Activated CD4-positive, alpha-beta T cell treated with anti-CD3 and anti-CD28 coated beads, Interleukin-2, amount 10 ng/mL, durations not matched to agents 7 days and 5 days (primary cell): ENCODE results near the gene SERPINE2. TPM values are rescaled to one million over a fixed set of nuclear protein-coding genes. Genes with fewer than 3 reads are reported as not detected.
"Not testable (repeated sequence)": the region's sequence is repeated elsewhere in the genome, so short reads cannot be mapped to it uniquely, and the experiment has no call there.

ENCODE experiments used
- CTCF ChIA-PET: fragments of 350-600 bp; sonication (Branson Sonifier 250); formaldehyde crosslinking; loops from one replicate; lab custom pipeline; 2021; ENCODE audit warnings: antibody characterized with exemption; lab: Charles Lee
- POLR2A ChIA-PET: fragments of 350-600 bp; sonication (Branson Sonifier 250); formaldehyde crosslinking; loops from one replicate; lab custom pipeline; 2021; ENCODE audit warnings: antibody characterized with exemption; lab: Charles Lee
- DNase-seq: peaks from one replicate; pipeline ENCODE4 v3.0.0-alpha.2; 2020
- H3K27ac Mint-ChIP-seq: one replicate; pipeline ENCODE4 v1.8.0; 2021; ENCODE audit warnings: mild to moderate bottlenecking, moderate library complexity, mixed read lengths
- H3K27me3 Mint-ChIP-seq: one replicate; pipeline ENCODE4 v1.8.0; 2021; ENCODE audit warnings: mixed read lengths
- H3K36me3 Mint-ChIP-seq: one replicate; pipeline ENCODE4 v1.8.0; 2021; ENCODE audit warnings: low read depth, mixed read lengths
- H3K4me1 Mint-ChIP-seq: one replicate; pipeline ENCODE4 v1.8.0; 2021; ENCODE audit warnings: mixed read lengths
- H3K4me3 Mint-ChIP-seq: one replicate; pipeline ENCODE4 v1.8.0; 2021; ENCODE audit warnings: mild to moderate bottlenecking, moderate library complexity, mixed read lengths
- H3K9me3 Mint-ChIP-seq: one replicate; pipeline ENCODE4 v1.8.0; 2021; ENCODE audit warnings: mixed read lengths
- total RNA-seq, 2 experiments: library from RNA; stranded (reverse); gene quantifications; one replicate each; pipeline ENCODE4 v1.2.3, GENCODE V29; 2021

Gene SERPINE2
- total RNA-seq, 2 experiments from 2014 or later: 4.4 to 4.8 TPM

DNA sequence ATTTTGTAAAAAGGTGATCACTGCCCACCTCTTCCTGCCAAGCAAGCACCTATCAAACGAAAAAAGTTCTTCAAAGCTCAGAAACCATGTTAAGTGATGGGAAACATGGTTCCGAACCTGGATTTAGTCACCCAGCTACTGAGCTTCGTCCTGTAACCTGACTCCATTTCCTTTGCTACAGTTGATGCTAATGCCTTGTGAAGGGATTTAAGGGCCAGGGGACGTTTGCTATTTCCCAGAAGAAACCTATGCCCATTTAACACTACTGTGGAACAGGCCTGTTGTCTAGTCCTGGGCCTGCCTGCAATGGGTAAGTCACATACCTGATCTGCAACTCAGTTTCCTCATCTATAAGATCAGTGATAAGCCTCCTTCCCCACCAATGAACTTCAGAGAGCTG, 14.8 kb downstream of the SERPINE2 start:
- H3K27ac Mint-ChIP-seq: peak overlapping the region; percentile 10
- peaks cover 17% of the 10 kb centered on the region for H3K36me3 Mint-ChIP-seq
- CTCF ChIA-PET: interaction anchor here (1.2 kb wide), 1 partner anchor 30 kb away, joined by 4 read pairs; no protein-coding TSS in a partner anchor

DNA sequence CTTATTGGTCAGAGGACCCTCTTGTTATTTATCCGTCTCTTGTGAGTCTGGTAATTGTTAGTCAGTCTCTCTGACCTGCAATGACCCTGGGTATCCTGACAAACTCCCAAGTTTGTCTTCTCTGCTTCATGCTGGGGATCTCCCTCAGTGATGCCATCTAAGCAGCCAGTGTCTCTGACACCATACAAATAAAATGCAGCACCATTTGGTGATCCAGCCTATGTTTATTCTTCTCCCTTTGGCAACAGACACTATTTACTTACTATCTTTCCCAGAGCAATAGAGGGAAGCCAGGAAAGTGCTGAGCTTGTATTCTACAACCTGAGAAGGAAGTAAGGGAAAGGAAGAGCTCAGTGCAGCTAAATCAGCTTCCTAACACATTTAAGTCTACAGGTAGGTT, 15.9 kb downstream of the SERPINE2 start:
- POLR2A ChIA-PET: no interaction called here
- CTCF ChIA-PET: no interaction called here
- Mint-ChIP-seq H3K36me3 (peaks cover 15% of the 10 kb centered on the region), H3K27ac (no peak overlapping the region), H3K27me3 (no peaks in the 10 kb centered on the region), H3K4me3 (no peak overlapping the region), H3K9me3 (peaks cover 11% of the 10 kb centered on the region), H3K4me1 (peaks cover 46% of the 10 kb centered on the region)
- no peak for DNase-seq

More for the DNA sequence above, 14.8 kb downstream of the SERPINE2 start:
- no peak overlapping the region for H3K4me3 Mint-ChIP-seq
- POLR2A ChIA-PET: interaction anchor here (0.6 kb wide), 1 partner anchor 12 kb away, joined by 3 read pairs; no protein-coding TSS in a partner anchor
- no peak for DNase-seq
- H3K27me3 Mint-ChIP-seq: no peaks in the 10 kb centered on the region
- peaks cover 46% of the 10 kb centered on the region for H3K4me1 Mint-ChIP-seq
- H3K9me3 Mint-ChIP-seq: peaks cover 11% of the 10 kb centered on the region

DNA sequence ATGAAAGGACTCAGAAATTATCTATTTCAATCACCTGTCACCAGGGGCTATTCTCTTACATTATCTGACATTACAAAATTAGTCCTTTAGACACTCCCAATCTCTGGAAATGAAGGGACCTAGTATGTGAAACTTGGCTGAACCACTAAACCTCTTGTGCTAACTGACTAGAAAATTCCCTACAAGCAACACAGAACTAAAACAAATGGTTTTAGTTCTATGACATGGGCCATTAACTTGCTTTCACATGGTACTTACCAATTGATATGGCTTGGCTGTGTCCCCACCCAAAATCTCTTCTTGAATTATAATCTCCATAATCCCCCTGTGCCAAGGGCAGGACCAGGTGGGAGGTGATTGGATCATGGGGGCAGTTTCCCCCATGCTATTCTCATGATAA, 16.6 kb downstream of the SERPINE2 start:
- Mint-ChIP-seq H3K27me3 (no peaks in the 10 kb centered on the region), H3K36me3 (peaks cover 13% of the 10 kb centered on the region), H3K4me1 (peaks cover 42% of the 10 kb centered on the region), H3K27ac (no peak overlapping the region), H3K4me3 (no peak overlapping the region), H3K9me3 (peaks cover 7% of the 10 kb centered on the region)
- POLR2A ChIA-PET: no interaction called here
- no peak for DNase-seq
- CTCF ChIA-PET: no interaction called here

DNA sequence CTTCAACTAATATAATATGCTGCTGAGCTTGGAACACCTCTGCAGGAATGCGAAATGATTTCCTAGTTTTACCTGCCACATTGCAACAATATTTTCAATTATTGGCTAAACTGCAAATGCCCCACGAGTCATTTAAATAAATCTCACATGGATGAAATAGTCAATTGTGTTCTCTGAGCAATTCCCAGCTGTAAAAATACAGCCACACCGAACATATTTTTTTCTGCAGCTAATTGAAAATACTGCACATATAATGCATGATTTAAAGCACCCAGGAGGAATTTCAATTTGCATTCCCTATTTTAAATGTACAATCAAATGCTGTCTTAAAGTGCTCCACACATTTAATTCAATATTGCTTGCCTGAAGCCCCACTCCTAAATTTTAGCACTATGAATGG, 18.6 kb downstream of the SERPINE2 start:
- CTCF ChIA-PET: interaction anchor here (1.2 kb wide), 1 partner anchor 10 kb away, joined by 3 read pairs; no protein-coding TSS in a partner anchor
- Mint-ChIP-seq H3K27me3 (no peaks in the 10 kb centered on the region), H3K9me3 (peaks cover 2% of the 10 kb centered on the region), H3K27ac (no peak overlapping the region), H3K4me3 (no peak overlapping the region), H3K36me3 (peaks cover 4% of the 10 kb centered on the region), H3K4me1 (peaks cover 33% of the 10 kb centered on the region)
- POLR2A ChIA-PET: no interaction called here
- no peak for DNase-seq

DNA sequence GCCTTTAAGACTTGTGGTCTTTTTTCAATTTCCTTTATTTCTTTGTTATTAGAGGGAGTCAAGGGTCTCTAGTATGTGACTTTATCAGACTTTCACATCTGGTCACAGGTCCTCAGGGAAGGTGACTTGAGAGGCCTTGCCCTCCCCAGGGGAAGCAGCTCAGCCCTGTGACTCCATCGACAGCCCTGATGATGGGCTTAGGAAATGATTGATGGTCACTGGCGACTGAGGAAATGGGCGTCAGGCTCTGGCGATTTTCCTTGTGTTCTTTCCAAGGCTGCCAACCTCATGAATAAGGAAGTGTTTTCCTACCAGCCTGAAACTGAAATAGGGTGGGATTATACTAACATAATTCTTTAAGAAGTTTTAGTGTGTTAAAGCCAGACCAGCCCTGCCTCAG, 21.1 kb downstream of the SERPINE2 start:
- ChIA-PET CTCF (interaction anchor here (0.7 to 1.6 kb wide), 2 partner anchors 9 to 59 kb away, joined by 3 to 4 read pairs; no protein-coding TSS in a partner anchor), POLR2A (no interaction called here)
- H3K9me3 Mint-ChIP-seq: no peaks in the 10 kb centered on the region
- H3K27ac Mint-ChIP-seq: no peak overlapping the region
- H3K4me3 Mint-ChIP-seq: no peak overlapping the region
- no peak for DNase-seq
- H3K27me3 Mint-ChIP-seq: no peaks in the 10 kb centered on the region
- H3K36me3 Mint-ChIP-seq: no peaks in the 10 kb centered on the region
- H3K4me1 Mint-ChIP-seq: peaks cover 18% of the 10 kb centered on the region

DNA sequence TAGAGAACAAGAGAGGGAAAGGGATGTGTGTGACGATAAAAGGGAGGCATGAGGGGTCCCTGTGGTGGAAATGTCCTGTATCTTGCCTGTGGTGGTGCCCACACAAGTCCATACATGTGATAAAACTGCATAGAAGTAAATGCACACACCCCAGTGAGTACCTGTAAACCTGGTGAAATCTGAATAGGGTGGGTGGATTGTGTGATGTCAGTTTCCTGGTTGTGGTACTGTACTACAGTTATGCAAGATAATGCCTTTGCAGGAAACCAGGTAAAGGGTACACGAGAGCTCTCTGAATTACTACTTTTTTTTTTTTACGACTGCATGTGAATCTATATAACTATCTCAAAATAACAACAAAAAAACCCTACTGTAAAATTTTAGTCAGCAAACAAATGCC, 22.1 kb downstream of the SERPINE2 start:
- no peaks in the 10 kb centered on the region for H3K9me3 Mint-ChIP-seq
- H3K36me3 Mint-ChIP-seq: no peaks in the 10 kb centered on the region
- ChIA-PET CTCF (interaction anchor here (1.0 to 1.6 kb wide), 2 partner anchors 10 to 61 kb away, joined by 3 read pairs; no protein-coding TSS in a partner anchor), POLR2A (no interaction called here)
- H3K27me3 Mint-ChIP-seq: no peaks in the 10 kb centered on the region
- no peak for DNase-seq
- H3K4me3 Mint-ChIP-seq: no peak overlapping the region
- no peak overlapping the region for H3K27ac Mint-ChIP-seq
- peaks cover 14% of the 10 kb centered on the region for H3K4me1 Mint-ChIP-seq

DNA sequence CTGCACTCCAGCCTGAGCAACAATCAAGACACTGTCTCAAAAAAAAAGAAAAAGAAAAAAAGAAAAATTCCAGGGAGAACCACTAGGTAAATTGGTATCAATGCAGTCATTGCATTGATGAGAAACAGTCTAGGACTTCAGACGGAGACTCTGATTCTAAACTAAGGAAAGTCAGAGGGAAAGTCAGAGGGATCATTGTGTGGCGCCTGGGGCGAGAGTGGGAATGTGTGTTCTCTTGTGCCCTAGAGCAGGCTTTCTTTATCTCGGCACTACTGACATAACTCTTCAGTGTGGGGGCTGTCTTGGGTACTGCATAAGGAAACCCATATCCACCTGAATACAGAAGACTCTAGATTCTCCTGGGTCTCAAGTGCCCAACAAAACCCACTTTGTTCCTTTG, 24.8 kb downstream of the SERPINE2 start:
- no peak overlapping the region for H3K27ac Mint-ChIP-seq
- no peaks in the 10 kb centered on the region for H3K27me3 Mint-ChIP-seq
- peaks cover 28% of the 10 kb centered on the region for H3K4me1 Mint-ChIP-seq
- no peak for DNase-seq
- ChIA-PET POLR2A (no interaction called here), CTCF (no interaction called here)
- no peaks in the 10 kb centered on the region for H3K36me3 Mint-ChIP-seq
- peaks cover 4% of the 10 kb centered on the region for H3K9me3 Mint-ChIP-seq
- H3K4me3 Mint-ChIP-seq: no peak overlapping the region

DNA sequence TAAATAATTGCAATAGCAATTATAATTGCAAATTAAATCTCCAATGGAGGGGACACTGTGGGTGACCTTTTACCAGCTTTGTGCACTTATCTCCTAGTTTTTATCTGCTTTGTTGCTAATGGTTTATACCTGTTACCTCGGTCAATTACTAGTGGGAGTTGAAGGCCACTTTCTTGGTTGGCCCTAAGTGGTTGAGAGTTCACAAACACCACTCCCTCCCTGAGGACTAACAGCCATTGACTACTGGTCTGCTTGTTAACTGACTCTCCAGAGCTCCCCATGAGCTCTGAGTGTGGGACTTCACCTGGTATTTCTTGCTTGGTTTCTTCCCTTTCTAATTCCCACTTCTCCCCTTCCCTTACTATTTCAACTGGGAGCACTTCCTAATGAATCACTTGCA, 27.2 kb downstream of the SERPINE2 start:
- Mint-ChIP-seq H3K27me3 (no peaks in the 10 kb centered on the region), H3K27ac (no peak overlapping the region), H3K36me3 (no peaks in the 10 kb centered on the region), H3K9me3 (peaks cover 4% of the 10 kb centered on the region), H3K4me1 (peaks cover 25% of the 10 kb centered on the region), H3K4me3 (no peak overlapping the region)
- ChIA-PET POLR2A (interaction anchor here (0.7 kb wide), 1 partner anchor 13 kb away, joined by 3 read pairs; no protein-coding TSS in a partner anchor), CTCF (interaction anchor here (0.6 kb wide), 1 partner anchor 70 kb away, joined by 5 read pairs; no protein-coding TSS in a partner anchor)
- DNase-seq: no peak

DNA sequence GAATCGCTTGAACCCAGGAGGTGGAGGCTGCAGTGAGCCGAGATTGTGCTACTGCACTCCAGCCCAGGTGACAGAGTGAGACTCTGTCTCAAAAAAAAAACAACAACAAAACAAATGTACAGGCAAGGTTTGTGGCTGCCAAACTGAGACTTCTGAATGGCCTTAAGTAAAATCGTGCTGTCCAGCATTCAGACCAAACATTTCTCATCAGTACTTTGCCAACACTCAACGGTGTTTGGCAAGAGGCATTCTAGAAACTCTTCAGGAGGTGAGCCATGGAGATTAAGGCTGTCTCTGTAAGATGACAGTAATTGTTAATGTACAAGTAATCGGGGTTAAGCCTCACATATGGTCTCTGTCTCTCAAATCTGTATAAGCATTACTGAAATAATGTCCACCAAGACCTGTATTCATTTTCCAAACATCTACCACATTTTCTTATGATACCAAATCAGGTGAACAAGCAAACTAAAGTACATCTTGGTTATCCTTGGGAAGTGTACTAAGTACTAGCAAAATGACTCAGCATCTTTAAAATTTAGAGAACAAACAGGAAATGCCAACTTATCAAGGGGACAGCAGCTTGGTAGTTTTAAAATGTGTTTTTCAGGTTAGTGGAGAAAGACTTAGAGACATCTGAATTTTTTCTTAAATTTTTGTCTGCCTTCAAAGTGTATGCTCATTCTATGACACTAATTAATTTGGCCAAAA, 29.3 kb downstream of the SERPINE2 start:
- no peaks in the 10 kb centered on the region for H3K36me3 Mint-ChIP-seq
- no peaks in the 10 kb centered on the region for H3K27me3 Mint-ChIP-seq
- DNase-seq: no peak
- H3K9me3 Mint-ChIP-seq: peaks cover 4% of the 10 kb centered on the region
- no peak overlapping the region for H3K27ac Mint-ChIP-seq
- peaks cover 14% of the 10 kb centered on the region for H3K4me1 Mint-ChIP-seq
- ChIA-PET POLR2A (no interaction called here), CTCF (interaction anchor here (1.2 to 2.1 kb wide), 2 partner anchors 12 to 15 kb away, joined by 3 to 6 read pairs; no protein-coding TSS in a partner anchor)
- no peak overlapping the region for H3K4me3 Mint-ChIP-seq

DNA sequence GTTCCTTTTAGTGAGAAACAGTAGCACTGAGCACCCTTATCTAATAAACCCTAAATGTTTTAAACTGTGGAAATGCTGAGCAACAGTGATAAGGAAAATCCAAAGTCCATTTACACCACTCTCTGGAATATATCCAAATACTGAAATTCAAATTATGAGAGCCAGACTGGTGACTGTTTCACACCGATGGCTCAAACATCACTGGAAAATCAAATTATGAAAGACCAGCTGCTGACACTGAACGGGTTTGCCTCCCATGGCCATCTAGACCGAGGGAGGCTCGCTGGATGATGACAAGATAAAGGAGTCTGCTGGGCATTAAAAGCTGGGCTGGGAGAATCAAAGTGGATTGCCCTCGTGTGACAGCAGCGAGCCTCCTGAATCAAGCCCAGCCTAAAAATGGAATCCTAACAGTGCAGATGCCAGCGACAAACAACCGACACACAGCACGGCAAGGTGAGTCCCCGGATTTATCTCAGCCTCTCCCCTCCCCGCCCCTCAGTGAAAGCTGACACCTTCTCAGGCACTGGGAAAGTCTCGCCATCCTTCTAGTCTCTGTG, 30.3 kb downstream of the SERPINE2 start:
- no peak overlapping the region for H3K4me3 Mint-ChIP-seq
- ChIA-PET POLR2A (no interaction called here), CTCF (interaction anchor here (1.1 to 2.1 kb wide), 3 partner anchors 14 to 45 kb away, joined by 3 to 6 read pairs (median 3); no protein-coding TSS in a partner anchor)
- no peaks in the 10 kb centered on the region for H3K27me3 Mint-ChIP-seq
- peaks cover 14% of the 10 kb centered on the region for H3K4me1 Mint-ChIP-seq
- DNase-seq: no peak
- H3K27ac Mint-ChIP-seq: no peak overlapping the region
- no peaks in the 10 kb centered on the region for H3K36me3 Mint-ChIP-seq
- H3K9me3 Mint-ChIP-seq: peaks cover 4% of the 10 kb centered on the region

DNA sequence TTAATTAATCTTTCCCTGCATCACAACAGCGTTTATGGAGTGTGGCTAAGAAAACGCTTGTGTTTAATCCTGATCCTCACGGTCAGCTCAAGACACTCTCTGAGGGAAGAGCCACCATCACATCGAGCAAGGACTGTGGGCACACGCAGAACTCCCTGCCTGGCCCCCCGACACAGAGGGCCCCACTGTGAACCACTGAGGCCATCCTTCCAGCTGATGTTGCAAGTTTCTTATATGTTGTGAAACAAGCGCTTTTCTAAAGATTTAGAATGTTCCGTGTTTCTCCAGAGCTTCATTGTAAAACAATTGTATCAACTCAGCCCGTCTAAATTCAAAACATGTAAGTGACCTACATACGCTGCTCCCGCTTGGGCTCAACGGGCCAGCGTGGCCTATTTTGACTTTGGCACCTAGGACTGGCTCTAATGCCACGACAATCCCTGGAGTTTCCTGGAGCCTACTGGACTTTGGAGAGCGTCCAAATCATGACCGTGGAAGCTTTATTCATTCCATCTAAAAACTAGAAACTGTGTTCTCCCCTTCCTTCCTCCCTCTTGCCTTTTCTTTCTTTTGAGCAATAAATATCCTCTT, 34.9 kb downstream of the SERPINE2 start:
- H3K4me1 Mint-ChIP-seq: no peaks in the 10 kb centered on the region
- H3K9me3 Mint-ChIP-seq: no peaks in the 10 kb centered on the region
- H3K36me3 Mint-ChIP-seq: no peaks in the 10 kb centered on the region
- no peak overlapping the region for H3K4me3 Mint-ChIP-seq
- DNase-seq: no peak
- no peak overlapping the region for H3K27ac Mint-ChIP-seq
- H3K27me3 Mint-ChIP-seq: no peaks in the 10 kb centered on the region
- ChIA-PET POLR2A (no interaction called here), CTCF (no interaction called here)

DNA sequence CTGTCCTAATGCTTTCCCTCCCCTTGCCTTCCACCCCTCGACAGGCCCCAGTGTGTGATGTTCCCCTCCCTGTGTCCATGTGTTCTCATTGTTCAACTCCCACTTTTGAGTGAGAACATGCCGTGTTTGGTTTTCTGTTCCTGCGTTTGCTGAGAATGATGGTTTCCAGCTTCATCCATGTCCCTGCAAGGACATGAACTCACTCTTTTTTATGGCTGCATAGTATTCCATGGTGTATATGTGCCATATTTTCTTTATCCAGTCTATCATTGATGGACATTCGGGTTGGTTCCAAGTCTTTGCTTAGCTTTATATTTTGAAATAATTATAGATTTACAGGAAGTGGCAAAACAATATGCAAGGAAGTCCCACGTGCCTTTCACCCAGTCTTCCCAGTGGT, 38.4 kb downstream of the SERPINE2 start:
- POLR2A ChIA-PET, H3K4me3 Mint-ChIP-seq, DNase-seq, H3K27me3 Mint-ChIP-seq, H3K36me3 Mint-ChIP-seq, H3K4me1 Mint-ChIP-seq, H3K27ac Mint-ChIP-seq, H3K9me3 Mint-ChIP-seq: not testable (repeated sequence)
- CTCF ChIA-PET: interaction anchor here (0.8 kb wide), 1 partner anchor 142 kb away, joined by 3 read pairs; no protein-coding TSS in a partner anchor

DNA sequence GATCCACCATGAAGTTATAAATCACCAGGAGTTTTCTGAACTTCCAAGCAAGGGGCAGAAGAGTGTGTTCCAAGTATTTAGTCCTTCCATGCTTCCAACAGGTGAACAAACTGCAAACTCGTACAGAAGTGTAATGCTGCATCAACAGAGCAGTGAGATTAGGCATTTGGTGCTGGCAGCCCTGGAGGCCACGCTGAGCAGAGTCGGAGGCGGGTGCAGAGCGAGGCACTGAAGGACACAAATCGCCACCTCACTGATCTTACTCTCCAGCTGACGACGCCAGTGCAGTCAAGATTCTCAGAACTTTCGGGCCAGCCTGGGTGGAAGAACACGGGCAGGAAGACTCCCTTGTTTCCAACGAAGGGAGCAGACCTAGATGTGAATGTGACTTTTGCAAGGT, 39.2 kb downstream of the SERPINE2 start:
- Mint-ChIP-seq H3K9me3 (no peaks in the 10 kb centered on the region), H3K4me1 (peaks cover 6% of the 10 kb centered on the region), H3K36me3 (no peaks in the 10 kb centered on the region), H3K4me3 (no peak overlapping the region), H3K27ac (no peak overlapping the region), H3K27me3 (no peaks in the 10 kb centered on the region)
- POLR2A ChIA-PET: no interaction called here
- CTCF ChIA-PET: no interaction called here
- DNase-seq: no peak
